GM12878 (cell line): ENCODE data around the gene S100A4. TPM values are rescaled to one million over a fixed set of nuclear protein-coding genes. Genes with fewer than 3 reads are reported as not detected.

Experiments used
- ATAC-seq: fragments of 200-7000 bp; cut with Tn5 transposase; 3 replicates; pipeline ENCODE4 v1.9.1; 2020; ENCODE audit warnings: mild to moderate bottlenecking, moderate library complexity
- BruUV-seq: library from RNA; stranded (reverse); fragments of 400-500 nt; replicated peaks from 2 replicates; lab custom pipeline; 2021; lab: Mats Ljungman, UMichigan
- CTCF ChIA-PET: fragments of 300-600 bp; sonication (Branson Sonifier 250); formaldehyde crosslinking; extraction: SDS; loops from one replicate; lab custom pipeline; 2021; ENCODE audit warnings: inconsistent platforms; lab: Yijun Ruan, JAX
- POLR2A ChIA-PET: fragments of 350-600 bp; formaldehyde crosslinking; extraction: SDS; loops from one replicate; lab custom pipeline; 2021; ENCODE audit warnings: inconsistent platforms; lab: Charles Lee
- RAD21 ChIA-PET: fragments of 300-600 bp; sonication (Branson Sonifier 250); formaldehyde crosslinking; loops from one replicate; lab custom pipeline; 2023; ENCODE audit warnings: antibody characterized with exemption; ENCODE audit not compliant: unreplicated experiment; lab: Charles Lee
- SMC1A ChIA-PET: fragments of 300-600 bp; sonication (Branson Sonifier 250); formaldehyde crosslinking; loops from one replicate; lab custom pipeline; 2023; ENCODE audit not compliant: unreplicated experiment, uncharacterized antibody; lab: Charles Lee
- DNase-seq: peaks from one replicate; pipeline ENCODE4 v3.0.0-alpha.2; 2011; ENCODE audit warnings: low read depth, low spot score
- FAIRE-seq: peaks from 3 replicates; lab custom pipeline; 2011; peaks lifted over from hg19 to GRCh38; lab: Jason Lieb, UNC
- H2AFZ ChIP-seq: 2 replicates; pipeline ENCODE4 v1.6.0; 2011; ENCODE audit warnings: low read depth, low read length, control low read depth; ENCODE audit not compliant: control insufficient read depth
- H3K27ac ChIP-seq: 2 replicates; pipeline ENCODE4 v1.5.1; 2011; ENCODE audit warnings: control low read depth; ENCODE audit not compliant: control insufficient read depth, insufficient read depth
- H3K27me3 ChIP-seq, 2 experiments: replicated peaks in 1 of 2; 2 replicates each; pipeline versions ENCODE4 v1.6.0 to v1.6.1; 2011; ENCODE audit warnings: low read length in 1 of 2; ENCODE audit not compliant: control insufficient read depth in 2 of 2, insufficient read depth in 2 of 2
- H3K36me3 ChIP-seq, 2 experiments: 2 replicates each; pipeline ENCODE4 v1.5.1; 2011; ENCODE audit warnings: low read length in 1 of 2; ENCODE audit not compliant: control insufficient read depth in 2 of 2, insufficient read depth in 2 of 2
- H3K4me1 ChIP-seq: 2 replicates; pipeline ENCODE4 v1.6.1; 2011; ENCODE audit warnings: mild to moderate bottlenecking, low read length, moderate library complexity, mixed read lengths; ENCODE audit not compliant: control insufficient read depth, insufficient read depth
- H3K4me2 ChIP-seq: 2 replicates; pipeline ENCODE4 v1.6.0; 2011; ENCODE audit warnings: control low read depth; ENCODE audit not compliant: control insufficient read depth, insufficient read depth
- H3K4me3 ChIP-seq: fragments of 200-600 bp; sonication (generic); 2 replicates; pipeline ENCODE4 v1.5.1; 2016
- H3K79me2 ChIP-seq: 2 replicates; pipeline ENCODE4 v1.6.0; 2011; ENCODE audit warnings: low read length; ENCODE audit not compliant: control insufficient read depth, insufficient read depth
- H3K9ac ChIP-seq: 2 replicates; pipeline ENCODE4 v1.8.0; 2011; ENCODE audit warnings: low read length, control low read depth, mixed read lengths; ENCODE audit not compliant: control insufficient read depth, insufficient read depth
- H3K9me3 ChIP-seq: replicated peaks from 3 replicates; pipeline ENCODE4 v1.5.1; 2011; ENCODE audit warnings: mild to moderate bottlenecking, low read length; ENCODE audit not compliant: control insufficient read depth, insufficient read depth
- H4K20me1 ChIP-seq: 2 replicates; pipeline ENCODE4 v1.6.0; 2011; ENCODE audit not compliant: control insufficient read depth, insufficient read depth
- ATF2 ChIP-seq: IDR thresholded peaks from 2 replicates; pipeline ENCODE4 v1.6.1; 2012; ENCODE audit warnings: low read length, inconsistent platforms
- ATF3 ChIP-seq: IDR thresholded peaks from 2 replicates; pipeline ENCODE4 v1.6.1; 2011; ENCODE audit warnings: low read depth, mild to moderate bottlenecking, low read length, moderate library complexity, borderline replicate concordance; ENCODE audit errors: extremely low read depth
- E2F4 ChIP-seq: IDR thresholded peaks from 2 replicates; pipeline ENCODE4 v1.6.1; 2012; ENCODE audit warnings: low read depth, low read length, improper control_type of control experiment
- IKZF2 ChIP-seq, 2 experiments: fragments of 450-650 bp; IDR thresholded peaks; 2 replicates each; pipeline ENCODE4 v1.6.1; 2017; ENCODE audit warnings: mild to moderate bottlenecking in 2 of 2, moderate library complexity in 2 of 2
- MYC ChIP-seq: IDR thresholded peaks from 2 replicates; pipeline ENCODE4 v1.6.1; 2011; ENCODE audit warnings: mild to moderate bottlenecking, low read length, moderate library complexity, inconsistent platforms; ENCODE audit not compliant: insufficient read depth, insufficient replicate concordance, insufficient read length, severe bottlenecking
- SMAD1 ChIP-seq: fragments of 450-650 bp; IDR thresholded peaks from 2 replicates; pipeline ENCODE4 v1.6.1; 2018; ENCODE audit warnings: mild to moderate bottlenecking, low read depth; ENCODE audit not compliant: partially characterized antibody
- WGBS: methylation state at CpG from one replicate; pipeline ENCODE4 v1.1.6; 2016; ENCODE audit warnings: low lambda C conversion rate; ENCODE audit not compliant: insufficient replicate concordance, insufficient coverage; ENCODE audit errors: missing lambda C conversion rate; 5-methylcytosine and 5-hydroxymethylcytosine counted together
- in situ Hi-C: fragments of 300-500 bp; cut with MboI; formaldehyde crosslinking; loops from 9 replicates; pipeline ENCODE4 v1.14.3; 2018; ENCODE audit warnings: mixed read lengths
- intact Hi-C: fragments of 100-400 bp; cut with micrococcal nuclease; formaldehyde crosslinking; loops from one replicate; pipeline ENCODE4 v1.14.2; 2022; ENCODE audit not compliant: unreplicated experiment
- polyA plus RNA-seq, 11 experiments: library from polyadenylated mRNA; depleted of rRNA in 4 of 11; unstranded in 6 of 11; stranded (reverse) in 5 of 11; fragments of >200 nt; fragmentation: Nextera tagmentation in 4 of 11; fragmentation: Illumina TruSeq in 1 of 11; extraction: Ambion mirVana in 4 of 11; extraction: Trizol in 1 of 11; gene quantifications; 1 replicate in 1 of 11; 2 replicates in 10 of 11; pipeline versions ENCODE4 v1.2.1 to v1.2.3, GENCODE V29; 2011 to 2016; ENCODE audit warnings: inconsistent platforms in 2 of 11, missing spikeins in 2 of 11, low read depth in 1 of 11
- total RNA-seq, 4 experiments: library from RNA; depleted of rRNA in 3 of 4; stranded (reverse); fragments of >200 nt in 3 of 4; fragmentation: Illumina TruSeq in 1 of 4; extraction: Trizol in 1 of 4; gene quantifications; 2 replicates each; pipeline versions ENCODE4 v1.2.1 to v1.2.3, GENCODE V29; 2013 to 2021

Gene S100A4
- total and polyA plus RNA-seq, 10 of the 15 experiments (the other 5 are each of a cell fraction or from before 2014, with no cell fraction given), result 4.3 to 104 (median 27.3) TPM

- FAIRE-seq (no peak), ATAC-seq (no peak), DNase-seq (no peak)
- Histone ChIP-seq H3K79me2 (no peaks in the 10 kb centered on the region), H2AFZ (no peak overlapping the region), H3K36me3 (no peaks in the 10 kb centered on the region), H3K27me3 (no peaks in the 10 kb centered on the region), H3K4me2 (no peak overlapping the region), H3K27ac (no peak overlapping the region), H3K4me3 (no peak overlapping the region), H4K20me1 (no peaks in the 10 kb centered on the region), H3K9ac (no peak overlapping the region), H3K9me3 (no peaks in the 10 kb centered on the region), H3K4me1 (no peaks in the 10 kb centered on the region)
- TF ChIP-seq SMAD1 (no peak), IKZF2 (IDR thresholded peaks at IDR 0.05) (no peak), MYC (no peak), E2F4 (no peak), ATF3 (no peak), ATF2 (no peak)
- RAD21 ChIA-PET, result interaction anchor here (0.7 to 1.9 kb wide), 4 partner anchors 14 to 50 kb away, joined by 3 to 6 read pairs (median 4); partner anchors contain the start of gene S100A14
- CTCF ChIA-PET, result interaction anchor here (0.6 to 1.9 kb wide), 5 partner anchors 13 to 405 kb away, joined by 3 to 8 read pairs (median 4); partner anchors contain the start of gene S100A13
- SMC1A ChIA-PET, result interaction anchor here (0.9 to 1.8 kb wide), 5 partner anchors 9 to 164 kb away, joined by 3 to 5 read pairs (median 4); partner anchors contain the start of gene S100A1
- intact Hi-C loops (no loop called here), in situ Hi-C loops (no loop called here)
- no TSS peak for BruUV-seq
- WGBS, result 39% methylated on average over 1 of the region's 1 CpG
- POLR2A ChIA-PET, result no interaction called here
Observed at GRCh38 chr1:153585006-153585405, 39.4 kb upstream of the S100A4 start.
